Measurements from ENCODE around the gene MRPL50. TPM values are rescaled to one million over a fixed set of nuclear protein-coding genes. Genes with fewer than 3 reads are reported as not detected.

The MRPL50 gene
- total RNA-seq, 1 donor from 2014 or later = 9.5 TPM

GRCh38 chr9:101367323-101367722 lies 31.1 kb downstream of the MRPL50 start:
- no peaks in the 10 kb centered on the region for H3K36me3 Mint-ChIP-seq
- no peak overlapping the region for H3K27ac Mint-ChIP-seq
- TF ChIP-seq CTCF (IDR thresholded peaks at IDR 0.05; ENCODE audit: unreplicated experiment) = no peak
- no peak overlapping the region for H3K4me3 Mint-ChIP-seq
- DNase-seq (ENCODE audit: low spot score in 2 of 2, unreplicated experiment in 2 of 2) = no peak
- H3K9me3 Mint-ChIP-seq = peaks cover 8% of the 10 kb centered on the region
- H3K4me1 Mint-ChIP-seq = peaks cover 4% of the 10 kb centered on the region
- no peaks in the 10 kb centered on the region for H3K27me3 Mint-ChIP-seq (ENCODE audit: low read depth)

GRCh38 chr9:101366038-101366756 lies 32.2 kb downstream of the MRPL50 start:
- H3K27ac Mint-ChIP-seq = no peak overlapping the region
- peaks cover 4% of the 10 kb centered on the region for H3K4me1 Mint-ChIP-seq
- no peak overlapping the region for H3K4me3 Mint-ChIP-seq
- H3K27me3 Mint-ChIP-seq (ENCODE audit: low read depth) = no peaks in the 10 kb centered on the region
- no peak for TF ChIP-seq CTCF (IDR thresholded peaks at IDR 0.05; ENCODE audit: unreplicated experiment)
- DNase-seq (ENCODE audit: low spot score in 2 of 2, unreplicated experiment in 2 of 2) = no peak
- H3K36me3 Mint-ChIP-seq = no peaks in the 10 kb centered on the region
- peaks cover 1% of the 10 kb centered on the region for H3K9me3 Mint-ChIP-seq

- no peak overlapping the region for H3K27ac Mint-ChIP-seq
- no peaks in the 10 kb centered on the region for H3K36me3 Mint-ChIP-seq
- DNase-seq (ENCODE audit: low spot score in 2 of 2, unreplicated experiment in 2 of 2) = no peak
- no peaks in the 10 kb centered on the region for H3K9me3 Mint-ChIP-seq
- H3K4me3 Mint-ChIP-seq = no peak overlapping the region
- H3K27me3 Mint-ChIP-seq (ENCODE audit: low read depth) = no peaks in the 10 kb centered on the region
- no peak for TF ChIP-seq CTCF (IDR thresholded peaks at IDR 0.05; ENCODE audit: unreplicated experiment)
- peaks cover 4% of the 10 kb centered on the region for H3K4me1 Mint-ChIP-seq
Measured at GRCh38 chr9:101365181-101365580, 33.2 kb downstream of the MRPL50 start.

DNA sequence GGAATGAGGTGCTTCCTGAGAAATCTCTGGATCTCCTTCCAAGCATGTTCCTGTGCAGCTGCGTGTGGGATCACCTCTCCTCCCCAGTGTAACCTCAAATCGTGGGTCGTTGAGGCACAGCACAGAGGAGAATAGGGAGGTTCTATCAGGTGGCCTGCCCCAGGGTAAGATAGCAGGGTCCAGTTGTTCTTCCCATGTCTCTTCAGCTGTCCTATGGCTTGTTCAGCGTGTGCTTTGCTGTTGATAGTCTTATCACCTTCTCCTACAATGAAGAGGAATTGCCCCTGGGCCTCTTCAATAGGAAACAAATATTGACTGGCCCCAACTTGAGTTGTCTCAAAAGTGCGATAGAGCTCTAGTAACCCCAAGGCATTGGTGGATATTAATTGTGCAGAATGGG lies 36.0 kb downstream of the MRPL50 start:
- DNase-seq (ENCODE audit: low spot score in 2 of 2, unreplicated experiment in 2 of 2) = no peak
- TF ChIP-seq CTCF (IDR thresholded peaks at IDR 0.05; ENCODE audit: unreplicated experiment) = no peak
- Mint-ChIP-seq H3K4me3 (no peak overlapping the region), H3K9me3 (peaks cover 2% of the 10 kb centered on the region), H3K4me1 (peaks cover 4% of the 10 kb centered on the region), H3K27ac (no peak overlapping the region), H3K36me3 (peaks cover under 1% of the 10 kb centered on the region), H3K27me3 (ENCODE audit: low read depth) (no peaks in the 10 kb centered on the region)

- no peaks in the 10 kb centered on the region for H3K4me1 Mint-ChIP-seq
- no peak for TF ChIP-seq CTCF (IDR thresholded peaks at IDR 0.05; ENCODE audit: unreplicated experiment)
- no peak overlapping the region for H3K27ac Mint-ChIP-seq
- peaks cover 1% of the 10 kb centered on the region for H3K36me3 Mint-ChIP-seq
- peaks cover 4% of the 10 kb centered on the region for H3K9me3 Mint-ChIP-seq
- H3K4me3 Mint-ChIP-seq = no peak overlapping the region
- no peaks in the 10 kb centered on the region for H3K27me3 Mint-ChIP-seq (ENCODE audit: low read depth)
- DNase-seq (ENCODE audit: low spot score in 2 of 2, unreplicated experiment in 2 of 2) = no peak
Measured at GRCh38 chr9:101360647-101361046, 37.8 kb downstream of the MRPL50 start.

All from mesothelial cell of epicardium (in vitro differentiated cells).